NCI-H2081 treated with DMSO at 0.1 percent for 48 hours (cell line): ENCODE data around the gene IGSF9B.

Source experiments
- DNase-seq: peaks from one replicate; lab custom pipeline; 2025; lab: John Stamatoyannopoulos, UW

IGSF9B gene

GRCh38 chr11:133919330-133920108 lies 37.2 kb downstream of the IGSF9B start:
- no peak for DNase-seq

DNA sequence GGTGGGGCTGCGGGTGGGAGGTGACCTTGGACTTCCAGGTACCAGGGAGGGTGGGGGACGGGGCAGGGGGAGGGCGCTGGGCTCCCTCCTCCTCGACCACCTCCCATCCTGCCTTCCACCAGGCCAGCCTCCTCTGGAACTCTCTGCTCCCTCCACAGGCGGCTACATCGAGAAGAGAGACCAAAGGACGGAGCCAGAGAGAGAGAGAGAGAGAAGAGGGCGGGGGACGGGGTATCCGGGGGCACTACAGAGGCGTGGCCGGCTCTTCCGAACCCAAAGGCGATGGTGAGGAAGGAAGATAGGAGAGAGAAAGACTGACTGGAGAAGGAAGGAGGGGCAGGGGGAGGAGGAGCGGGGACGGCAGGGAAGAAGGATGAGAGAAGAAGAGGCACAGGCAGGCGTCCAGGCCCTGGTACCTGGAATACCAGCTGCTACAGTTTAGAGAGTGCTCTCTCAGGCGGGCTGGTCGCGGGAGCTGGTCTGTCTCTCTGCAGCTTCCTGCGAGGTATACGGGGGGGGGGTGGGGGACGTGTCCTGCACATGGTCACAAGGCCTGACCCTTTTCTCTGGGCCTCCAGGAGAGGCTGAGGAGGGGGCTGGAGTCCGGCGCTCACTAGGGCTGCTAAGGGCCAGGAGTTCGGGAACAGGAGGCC lies 38.0 kb downstream of the IGSF9B start:
- no peak for DNase-seq

DNA sequence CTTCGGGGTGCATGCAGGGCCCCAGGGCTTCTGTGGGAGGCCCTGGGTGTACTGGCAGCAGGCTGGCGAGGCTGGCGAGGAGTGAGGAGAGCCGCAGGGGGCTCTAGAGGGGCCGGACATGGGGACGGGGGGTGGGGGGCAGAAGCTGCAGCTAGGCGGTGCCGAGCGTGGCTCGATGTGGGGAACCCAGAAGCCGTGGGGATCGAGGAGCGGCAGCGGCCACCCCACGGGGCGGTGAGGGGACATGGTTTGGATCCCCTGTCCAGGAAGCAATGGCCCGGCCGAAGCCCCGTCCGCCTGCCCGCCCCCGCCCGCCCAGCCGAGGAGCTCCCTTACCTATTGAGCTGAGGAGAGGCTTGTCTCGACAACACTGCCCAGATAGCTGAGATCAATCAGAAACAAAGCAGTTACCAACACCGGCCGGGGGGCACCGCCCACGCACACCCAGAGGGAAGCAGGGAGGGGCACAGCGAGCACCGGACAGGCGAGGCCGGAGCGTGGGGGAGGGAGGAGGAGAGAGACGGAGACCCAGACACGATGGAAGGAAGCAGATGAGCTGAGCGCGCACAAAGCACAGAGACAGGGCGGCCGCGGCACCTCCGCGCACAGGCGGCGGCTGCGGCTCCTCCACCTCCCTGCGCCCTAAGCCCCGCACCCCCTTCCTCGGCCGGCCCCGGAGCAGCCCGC lies 38.7 kb downstream of the IGSF9B start:
- DNase-seq = no peak

- DNase-seq = no peak
These were observed 39.9 kb downstream of the IGSF9B start for GRCh38 chr11:133916784-133917440.

DNA sequence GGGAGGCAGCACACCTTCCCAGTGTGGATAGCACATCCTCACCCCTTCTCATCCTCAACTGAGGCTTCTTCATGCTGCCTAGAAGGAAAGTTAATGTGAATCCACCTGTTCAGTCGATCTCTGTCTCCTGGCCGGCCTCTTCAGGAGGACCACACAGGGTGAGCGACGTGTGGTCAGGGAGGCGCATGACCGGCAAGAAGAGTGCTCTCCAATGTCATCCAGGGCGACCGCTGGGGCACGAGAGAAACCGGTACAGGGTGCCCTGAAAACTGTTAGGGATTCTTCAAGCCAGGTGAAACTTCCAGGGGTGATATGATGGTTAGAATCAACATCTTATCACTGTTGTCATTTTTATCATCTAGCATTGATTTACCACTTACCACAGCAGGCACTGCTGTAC lies 43.0 kb downstream of the IGSF9B start:
- no peak for DNase-seq

- DNase-seq = no peak
These were observed 45.6 kb downstream of the IGSF9B start for GRCh38 chr11:133911171-133911570.

- DNase-seq = no peak
These were observed 46.7 kb downstream of the IGSF9B start for GRCh38 chr11:133910101-133910500.

DNA sequence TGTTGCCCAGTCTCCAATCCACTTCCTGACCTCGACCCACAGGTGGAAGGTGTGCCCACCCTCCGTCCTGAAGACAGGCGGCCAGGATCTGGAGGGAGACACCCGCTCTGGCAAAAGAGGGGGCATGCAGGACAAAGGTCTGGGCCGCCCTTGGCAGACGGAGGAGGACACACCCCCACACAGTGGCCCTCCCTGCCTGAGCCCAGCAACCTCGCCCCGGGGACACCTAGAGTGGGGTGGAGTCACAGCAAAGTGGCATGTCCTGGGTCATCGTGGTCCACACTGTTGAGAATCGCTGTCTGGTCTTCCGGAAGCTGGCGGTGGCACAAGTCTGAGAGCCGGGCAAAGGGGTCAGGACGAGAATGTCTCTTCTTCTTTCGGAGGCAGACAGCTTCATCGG lies 47.9 kb downstream of the IGSF9B start:
- DNase-seq = no peak

- DNase-seq = no peak
These were observed 48.9 kb downstream of the IGSF9B start for GRCh38 chr11:133907841-133908241.

- DNase-seq = no peak
These were observed 49.6 kb downstream of the IGSF9B start for GRCh38 chr11:133907216-133907615.

- no peak for DNase-seq
These were observed 50.0 kb downstream of the IGSF9B start for GRCh38 chr11:133906746-133907145.

- no peak for DNase-seq
These were observed 50.5 kb downstream of the IGSF9B start for GRCh38 chr11:133906241-133906640.

DNA sequence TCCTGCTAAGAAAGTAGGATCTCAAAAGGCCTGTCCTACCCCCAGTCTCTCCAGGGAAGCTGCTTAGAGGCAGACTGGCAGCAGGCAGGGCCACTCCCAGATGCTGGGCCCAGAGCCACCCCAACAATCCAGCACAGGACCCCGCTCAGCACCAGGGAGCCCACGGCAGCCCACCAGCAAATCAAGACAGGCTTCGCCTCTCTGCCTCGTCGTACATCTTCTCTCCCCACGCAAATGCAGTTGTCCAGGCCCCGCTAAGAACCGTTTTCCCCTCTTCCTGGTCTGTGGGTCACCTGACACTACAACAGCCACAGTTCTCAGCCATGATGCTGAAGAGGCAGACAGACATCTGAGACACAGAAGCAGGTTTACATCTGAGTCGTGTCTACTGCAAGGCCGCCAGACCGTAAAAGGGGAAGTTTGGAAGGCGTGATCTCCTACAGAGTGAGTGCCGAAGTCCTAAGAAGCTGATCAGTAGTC lies 51.1 kb downstream of the IGSF9B start:
- no peak for DNase-seq

- no peak for DNase-seq
These were observed 51.8 kb downstream of the IGSF9B start for GRCh38 chr11:133904818-133905515.

DNA sequence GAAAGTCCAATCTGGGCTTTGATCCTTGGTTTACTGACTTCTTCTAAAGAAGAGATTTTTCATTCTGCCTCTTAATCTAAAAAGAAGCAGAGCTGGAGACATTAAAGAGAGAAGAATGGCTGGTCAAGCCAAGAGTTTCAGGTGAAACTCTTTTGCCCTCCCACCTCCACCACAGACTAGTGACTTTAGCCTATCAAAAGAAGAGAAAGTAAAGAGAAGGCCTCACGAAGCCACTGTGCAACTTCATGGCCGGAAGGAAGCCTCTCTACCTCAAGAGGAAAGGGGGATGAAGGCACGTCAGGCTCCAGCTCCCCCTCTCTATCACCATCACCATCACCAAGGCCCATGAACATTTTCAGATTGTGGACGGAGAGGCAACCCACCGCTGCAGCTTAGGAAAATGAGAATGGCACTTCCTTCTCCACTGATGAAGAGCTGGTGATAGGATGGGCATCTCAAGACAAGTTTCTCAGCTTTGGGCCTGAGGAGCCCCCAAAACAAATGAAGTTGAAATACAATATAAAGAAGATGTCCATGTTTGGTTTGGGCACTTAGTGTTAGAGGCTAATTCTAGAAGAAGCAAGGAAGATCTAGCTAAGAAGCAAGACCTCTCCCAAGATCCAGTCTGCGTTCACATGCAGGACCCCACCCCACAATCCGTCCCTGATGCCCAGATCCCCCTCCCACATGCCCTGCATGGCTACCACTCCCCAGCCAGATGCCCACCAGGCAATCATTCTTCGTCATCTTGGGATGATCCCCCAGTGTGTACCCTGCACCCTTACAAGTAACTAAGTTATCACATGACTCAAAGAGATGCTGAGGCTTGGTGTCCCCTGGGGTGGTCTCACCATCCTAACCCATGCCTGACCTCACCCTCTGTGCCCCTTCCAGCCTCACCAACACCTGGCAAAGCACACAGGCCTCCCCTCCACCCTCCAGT lies 52.6 kb downstream of the IGSF9B start:
- DNase-seq = no peak

DNA sequence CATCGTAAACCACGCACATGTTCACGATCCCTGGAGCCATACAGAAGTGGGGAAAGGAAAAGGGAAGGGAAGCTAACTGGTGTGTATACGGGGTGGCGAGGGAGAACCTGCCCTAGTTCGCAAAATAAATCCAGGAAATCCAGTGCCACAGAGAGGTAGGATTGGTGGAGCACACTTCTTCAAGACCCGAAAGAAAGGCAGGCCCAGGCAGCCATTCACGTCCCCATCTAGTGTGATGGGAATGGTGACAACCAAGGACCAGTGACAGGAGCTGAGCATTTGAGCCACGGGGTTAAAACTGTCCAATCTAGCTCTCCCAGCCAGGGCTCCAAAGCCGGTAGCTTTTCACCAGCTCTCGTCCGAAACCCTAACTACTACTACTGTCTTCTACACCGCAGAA lies 53.7 kb downstream of the IGSF9B start:
- DNase-seq = no peak

GRCh38 chr11:133902506-133902905 lies 54.3 kb downstream of the IGSF9B start:
- DNase-seq = no peak

DNA sequence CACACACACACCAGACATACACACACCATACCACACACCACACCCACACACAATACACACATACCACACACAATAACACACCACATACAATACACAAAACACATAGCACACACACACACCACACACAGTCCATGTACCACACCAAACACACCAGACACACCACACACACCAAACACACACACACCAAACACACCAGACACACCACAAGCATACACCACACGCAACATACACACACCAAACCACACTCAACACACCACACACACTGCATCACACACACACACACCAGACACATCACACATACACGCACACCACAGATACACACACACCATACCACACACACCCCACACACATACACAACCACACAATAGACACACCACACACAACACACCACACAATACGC lies 54.8 kb downstream of the IGSF9B start:
- DNase-seq = no peak

GRCh38 chr11:133901316-133901715 lies 55.5 kb downstream of the IGSF9B start:
- no peak for DNase-seq
